ENCODE results near the gene LCN6.
"Not testable (repeated sequence)": the region's sequence is repeated elsewhere in the genome, so short reads cannot be mapped to it uniquely, and the experiment has no call there.

Gene LCN6

DNA sequence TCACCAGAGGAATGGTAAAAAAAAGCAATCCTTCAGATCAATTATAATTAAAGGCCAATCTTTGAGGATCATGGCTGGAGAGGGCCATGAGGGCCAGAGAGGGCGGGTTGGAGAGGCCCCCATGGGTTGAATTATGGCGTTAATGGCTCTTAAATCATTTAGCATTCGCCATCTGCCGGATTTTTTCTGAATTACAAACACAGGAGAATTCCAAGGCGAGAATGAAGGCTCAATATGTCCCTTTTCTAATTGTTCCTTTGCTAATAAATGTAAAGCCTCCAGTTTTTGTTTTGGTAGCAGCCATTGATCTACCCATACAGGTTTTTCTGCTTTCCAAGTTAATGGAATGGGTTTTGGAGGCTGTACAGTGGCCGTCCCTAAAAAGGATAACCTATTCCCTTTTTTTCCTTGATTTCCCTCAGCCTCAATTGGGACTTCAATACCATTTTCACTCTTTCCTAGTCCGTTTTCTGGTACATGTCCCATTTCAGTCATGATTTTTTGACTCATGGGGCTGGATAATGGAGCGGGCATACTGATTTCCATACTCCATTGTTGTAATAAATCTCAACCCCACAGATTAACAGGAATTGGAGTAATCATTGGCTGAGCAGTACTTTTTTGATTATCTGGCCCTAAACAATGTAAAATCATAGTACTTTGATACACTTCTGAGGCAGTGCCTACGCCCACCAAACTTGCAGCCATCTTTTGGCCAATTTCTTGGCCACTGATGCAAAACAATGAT, 36.1 kb upstream of the LCN6 start:
- DNase-seq (ENCODE audit: low spot score) (no peak), FAIRE-seq (peak; percentile 80)

DNA sequence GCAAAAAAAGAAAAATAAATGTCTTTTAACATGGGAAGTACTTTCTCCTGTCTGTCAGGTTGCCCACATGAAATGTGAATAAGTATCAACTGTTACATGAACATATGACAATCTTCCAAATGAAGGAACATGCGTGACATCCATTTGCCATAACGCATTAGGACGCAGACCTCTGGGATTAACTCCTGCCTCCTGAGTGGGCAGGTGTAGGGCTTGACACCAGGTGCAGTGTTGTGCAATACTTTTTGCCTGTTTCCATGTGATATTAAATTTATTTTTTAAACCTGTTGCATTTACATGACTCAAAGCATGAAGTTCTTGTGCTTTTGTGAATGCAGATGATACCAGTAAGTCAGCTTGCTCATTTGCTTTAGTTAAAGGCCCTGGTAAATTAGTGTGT, 34.1 kb upstream of the LCN6 start:
- DNase-seq (ENCODE audit: low spot score) (no peak), FAIRE-seq (no peak)

DNA sequence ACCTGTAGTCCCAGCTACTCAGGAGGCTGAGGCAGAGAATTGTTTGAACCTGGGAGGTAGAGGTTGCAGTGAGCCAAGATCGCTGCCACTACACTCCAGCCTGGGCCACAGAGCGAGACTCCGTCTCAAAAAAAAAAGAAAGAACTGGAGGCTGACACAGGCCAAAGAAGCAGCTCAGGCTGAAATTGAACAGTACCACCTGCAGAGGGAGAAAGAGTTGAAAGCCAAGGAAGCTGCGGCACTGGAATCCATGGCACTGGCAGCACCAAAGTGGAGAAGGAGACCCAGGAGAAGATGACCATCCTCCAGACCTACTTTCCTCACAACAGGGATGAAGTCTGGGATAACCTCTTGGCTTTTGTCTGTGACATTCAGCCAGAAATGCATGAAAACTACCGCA, 31.5 kb upstream of the LCN6 start:
- FAIRE-seq (no peak), DNase-seq (ENCODE audit: low spot score) (no peak)

DNA sequence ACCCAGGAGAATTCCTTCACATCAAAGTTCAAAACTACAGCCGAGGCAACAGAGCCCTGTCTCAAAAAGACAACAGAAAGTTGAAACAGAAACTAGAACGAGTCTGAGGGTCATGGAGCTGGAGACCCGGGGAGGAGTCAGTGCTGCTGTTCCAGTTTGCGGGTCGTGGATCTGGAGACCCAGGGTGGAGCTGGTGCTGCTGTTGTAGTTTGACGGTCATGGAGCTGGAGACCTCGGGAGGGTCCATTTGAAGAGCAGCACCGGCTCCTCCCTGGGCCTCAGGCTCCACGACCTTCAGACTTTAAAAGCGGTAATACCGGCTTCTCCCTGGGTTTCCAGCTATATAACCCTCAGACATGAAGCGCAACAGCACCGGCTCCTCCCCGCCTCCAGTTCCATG, 29.0 kb upstream of the LCN6 start:
- DNase-seq (ENCODE audit: low spot score) (no peak), FAIRE-seq (no peak)

DNA sequence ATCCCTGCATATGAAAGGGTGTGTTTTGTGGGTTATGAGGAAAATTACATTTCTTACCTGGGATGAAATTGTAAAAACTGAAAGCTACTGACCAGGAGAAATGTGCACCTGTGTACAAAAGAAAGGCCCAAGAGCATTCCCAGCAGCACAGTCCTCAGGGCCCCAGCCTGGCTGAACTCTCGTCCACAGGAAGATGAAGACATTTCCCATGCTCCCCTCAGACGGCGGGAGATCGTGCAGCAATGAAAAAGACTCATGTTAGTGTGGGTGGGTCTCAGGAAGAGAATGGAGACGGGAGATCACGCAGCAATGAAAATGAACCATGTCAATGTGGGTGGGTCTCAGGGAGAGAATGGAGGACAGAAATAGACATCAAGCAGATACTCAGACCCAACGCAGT, 28.6 kb upstream of the LCN6 start:
- DNase-seq (ENCODE audit: low spot score) (no peak), FAIRE-seq (no peak)

DNA sequence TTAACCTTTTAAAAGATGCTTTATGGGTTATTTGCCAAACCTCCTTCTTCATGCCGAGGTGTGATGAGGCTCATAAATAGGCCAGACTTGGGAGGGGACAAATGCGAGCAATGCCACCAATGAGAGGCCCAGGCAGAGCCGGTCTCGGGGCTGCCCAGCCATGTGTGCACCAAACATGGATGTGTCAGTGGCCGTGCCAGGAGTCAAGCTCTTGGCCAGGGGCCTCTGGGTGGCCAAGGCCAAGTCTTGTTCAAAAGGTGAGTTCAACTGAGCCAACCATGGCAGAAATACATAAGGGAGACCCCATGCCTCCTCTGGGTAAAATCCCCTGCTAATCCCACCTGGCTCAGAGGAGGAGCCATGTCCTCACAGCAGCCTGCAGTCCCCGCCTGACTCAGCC, 26.9 kb upstream of the LCN6 start:
- DNase-seq (ENCODE audit: low spot score) (no peak), FAIRE-seq (no peak)

DNA sequence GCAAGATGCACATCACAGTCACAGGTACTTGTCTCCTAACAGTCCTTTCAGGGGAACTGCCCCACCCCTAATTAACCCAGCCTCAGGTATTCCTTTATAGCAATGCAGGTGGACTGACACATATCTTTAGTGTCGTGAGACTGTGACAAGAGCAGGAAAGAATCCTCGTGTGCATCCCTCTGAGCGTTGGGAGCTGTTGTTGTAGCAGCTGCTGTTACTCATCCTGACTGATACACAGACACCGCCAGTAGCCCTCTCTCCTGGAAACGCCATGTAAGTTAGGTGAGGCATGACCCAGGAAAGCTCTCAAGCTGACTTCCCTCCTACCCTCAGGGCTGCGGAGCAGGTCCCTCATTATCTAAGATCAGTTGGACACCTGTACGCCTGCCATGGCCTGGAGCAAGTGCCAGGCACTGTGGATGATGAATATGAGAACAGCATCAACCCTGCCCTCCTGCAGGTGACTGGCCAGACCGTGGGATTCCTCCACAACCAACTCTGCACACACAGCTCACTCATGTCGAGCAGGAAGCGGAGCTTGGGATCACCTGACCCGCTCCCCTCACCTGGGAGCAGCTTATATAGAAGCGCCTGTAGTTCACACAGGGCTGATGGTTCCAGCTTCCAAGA, 26.2 kb upstream of the LCN6 start:
- no peak for FAIRE-seq
- no peak for DNase-seq (ENCODE audit: low spot score)

DNA sequence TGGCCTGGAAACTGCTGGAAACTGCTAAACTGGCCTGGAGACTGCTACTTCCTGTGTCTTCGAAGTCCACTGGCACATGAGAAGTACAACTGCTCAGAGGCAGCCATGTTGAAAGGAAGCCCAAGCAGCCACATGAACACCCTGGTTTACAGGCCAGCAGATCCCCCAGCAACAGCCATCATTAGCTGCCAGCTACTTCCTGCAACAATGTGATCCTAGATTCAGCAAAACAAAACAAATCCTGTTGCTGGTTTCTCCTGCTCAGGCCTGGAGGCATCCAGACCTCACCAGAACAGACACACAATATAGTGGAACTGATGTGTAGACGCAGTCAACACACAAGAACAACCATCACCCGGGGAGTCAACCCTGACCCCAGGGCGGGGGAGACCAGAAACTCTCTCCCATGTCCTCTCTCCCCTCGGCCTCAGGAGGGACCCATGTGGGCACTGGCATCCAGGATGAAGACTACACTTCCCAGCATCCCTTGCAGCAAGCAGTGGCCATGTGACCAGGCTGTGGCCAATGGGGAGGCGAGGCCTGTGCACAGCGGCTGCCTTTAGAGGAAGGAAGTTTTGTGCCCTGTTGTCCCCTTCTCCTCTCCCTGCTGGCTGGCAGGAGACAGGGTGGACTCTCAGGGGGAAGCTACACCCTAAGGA, 25.2 kb upstream of the LCN6 start:
- DNase-seq (ENCODE audit: low spot score) (no peak), FAIRE-seq (no peak)

DNA sequence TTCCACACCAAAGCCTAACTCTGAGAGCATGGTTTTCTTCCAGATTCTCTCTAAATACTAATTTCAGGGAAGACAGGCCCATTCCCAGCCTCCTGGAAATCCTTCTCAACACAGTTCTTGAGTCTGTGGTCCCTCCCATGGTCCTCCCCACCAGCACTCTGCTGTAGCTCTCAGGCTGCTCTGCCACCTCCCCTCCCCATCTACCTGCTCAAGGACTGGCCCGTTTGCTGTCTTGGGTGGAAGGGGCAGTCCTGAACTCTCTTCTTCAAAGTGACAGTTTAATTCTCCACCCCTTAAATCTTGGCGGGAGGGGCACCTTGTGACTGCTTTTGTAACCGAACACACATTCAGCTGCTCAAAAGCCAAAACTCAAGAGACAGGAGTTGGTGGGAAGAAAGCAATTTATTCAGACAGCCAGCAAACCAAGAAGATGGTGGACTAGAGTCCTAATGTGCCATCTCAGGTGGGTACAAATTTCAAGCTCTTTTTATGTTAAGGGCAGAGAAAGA, 23.6 kb upstream of the LCN6 start:
- no peak for FAIRE-seq
- no peak for DNase-seq (ENCODE audit: low spot score)

DNA sequence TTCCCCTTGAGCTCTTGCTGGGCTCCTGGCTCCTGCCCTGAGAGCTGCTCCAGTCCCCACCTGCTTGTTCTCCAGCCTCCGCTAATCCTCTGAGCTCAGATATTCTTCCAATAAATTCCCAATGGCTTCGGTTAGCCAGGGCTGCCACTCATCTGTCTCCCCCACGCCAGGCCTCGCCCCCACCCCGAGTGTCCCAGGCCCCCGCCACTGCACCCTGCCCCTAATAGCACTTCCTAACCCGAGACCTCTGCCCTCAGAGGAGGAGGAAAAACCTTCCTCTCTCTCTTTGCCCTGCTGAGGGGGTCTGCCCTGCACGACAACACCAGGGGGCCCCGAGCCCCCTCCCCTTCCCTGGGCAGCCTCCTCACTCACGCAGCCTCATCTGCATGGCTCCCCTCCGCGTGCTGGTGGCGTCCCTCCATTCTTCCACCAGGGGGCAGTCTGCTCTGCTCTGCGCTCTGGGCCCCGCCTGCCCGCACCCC, 21.4 kb upstream of the LCN6 start:
- FAIRE-seq, result no peak
- no peak for DNase-seq (ENCODE audit: low spot score)

DNA sequence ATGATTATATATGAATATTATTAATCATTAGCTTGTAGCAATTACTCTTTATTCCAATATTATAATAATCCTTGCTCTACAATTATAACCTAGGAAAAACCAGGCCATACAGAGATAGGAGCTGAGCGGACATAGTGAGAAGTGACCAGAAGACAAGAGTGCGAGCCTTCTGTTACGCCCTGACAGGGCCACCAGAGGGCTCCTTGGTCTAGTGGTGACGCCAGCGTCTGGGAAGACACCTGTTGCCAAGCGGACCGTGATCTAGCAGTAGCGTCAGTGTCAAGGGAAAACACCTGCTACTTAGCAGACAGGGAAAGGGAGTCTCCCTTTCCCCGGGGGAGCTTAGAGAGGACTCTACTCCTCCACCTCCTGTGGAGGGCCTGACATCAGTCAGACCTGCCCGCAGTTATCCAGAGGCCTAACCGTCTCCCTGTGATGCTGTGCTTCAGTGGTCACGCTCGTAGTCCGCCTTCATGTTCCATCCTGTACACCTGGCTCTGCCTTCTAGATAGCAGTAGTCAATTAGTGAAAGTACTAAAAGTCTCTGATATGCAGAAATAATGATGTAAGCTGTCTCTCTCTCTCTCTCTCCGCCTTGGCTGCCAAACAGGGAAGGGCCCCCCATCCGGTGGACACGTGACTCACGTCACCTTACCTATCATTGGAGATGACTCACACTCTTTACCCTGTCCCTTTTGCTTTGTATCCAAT, 18.2 kb upstream of the LCN6 start:
- DNase-seq (ENCODE audit: low spot score) (peak; percentile 82), FAIRE-seq (peak; percentile 86)

DNA sequence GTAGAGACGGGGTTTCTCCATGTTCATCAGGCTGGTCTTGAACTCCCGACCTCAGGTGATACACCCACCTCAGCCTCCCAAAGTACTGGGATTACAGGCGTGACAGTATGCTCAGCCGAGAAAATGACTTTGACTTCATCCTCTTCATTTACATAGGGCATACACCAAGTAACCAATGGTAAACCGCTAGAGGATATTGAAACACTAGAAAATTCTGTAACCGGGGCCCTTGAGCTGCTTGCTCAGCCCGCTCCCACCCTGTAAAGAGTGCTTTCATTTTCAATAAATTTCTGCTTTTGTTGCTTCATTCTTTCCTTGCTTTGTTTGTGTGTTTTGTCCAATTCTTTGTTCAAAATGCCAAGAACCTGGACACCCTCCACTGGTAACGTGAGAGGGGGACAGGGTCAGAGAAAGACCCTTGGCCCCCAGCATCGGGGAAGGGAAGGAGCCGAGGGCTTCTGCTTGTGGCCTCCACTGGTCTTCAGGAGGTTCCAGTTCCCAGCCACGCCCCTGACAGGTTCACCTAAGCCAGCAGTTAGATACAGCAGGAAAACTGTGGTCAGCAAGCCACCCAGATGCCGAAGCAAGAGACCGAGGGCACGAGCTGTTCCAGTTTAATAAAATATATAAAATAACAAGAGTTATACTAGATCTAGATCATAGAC, 17.6 kb upstream of the LCN6 start:
- not testable (repeated sequence) for DNase-seq (ENCODE audit: low spot score); FAIRE-seq

DNA sequence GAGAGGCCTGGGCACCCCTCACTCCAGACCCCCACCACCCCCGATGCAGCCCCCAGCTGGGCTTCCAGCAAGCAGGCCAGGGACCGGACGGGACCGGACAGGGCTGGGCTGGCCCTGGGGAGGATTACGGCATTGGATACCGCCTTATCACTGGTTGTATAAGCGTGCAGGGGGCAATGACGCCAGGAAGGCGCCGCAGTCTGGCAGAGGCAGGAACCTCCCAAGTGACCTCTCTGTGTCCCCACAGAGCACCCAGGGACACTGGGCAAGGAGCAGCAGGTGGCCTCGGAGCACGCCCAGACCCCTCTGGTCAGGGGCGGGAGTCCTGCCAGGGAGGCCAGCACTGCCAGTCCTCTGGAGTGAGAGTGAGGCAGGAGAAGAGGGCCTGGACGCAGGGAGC, 16.7 kb upstream of the LCN6 start:
- FAIRE-seq (no peak), DNase-seq (ENCODE audit: low spot score) (no peak)

DNA sequence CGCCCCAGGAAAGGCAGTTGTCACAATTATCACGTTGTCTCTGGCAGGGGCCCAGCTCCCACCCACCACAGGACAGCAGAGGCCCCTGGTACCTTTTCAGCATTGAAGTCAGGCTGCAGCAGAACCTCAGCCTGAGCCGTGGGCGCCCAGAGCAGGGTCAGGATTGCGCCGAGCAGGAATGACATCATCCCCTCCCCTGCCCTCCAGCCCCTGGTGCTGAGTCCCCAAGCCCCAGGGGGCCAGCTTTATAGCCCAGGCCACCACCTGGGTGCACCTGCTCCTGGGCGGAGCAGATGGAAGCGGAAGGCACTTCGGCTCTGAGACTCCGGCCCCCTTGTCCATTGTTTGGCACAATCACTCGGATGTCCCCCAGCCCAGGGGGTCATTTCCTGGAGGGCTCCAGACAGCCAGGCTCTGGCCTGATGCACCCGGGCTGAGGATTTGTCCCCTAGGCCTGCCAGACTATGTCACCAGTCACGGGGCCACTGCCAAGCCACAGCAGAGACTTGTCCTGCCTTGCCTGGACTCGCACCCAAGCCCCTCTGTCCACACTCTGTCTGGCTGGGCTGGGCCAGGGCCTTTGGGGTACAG, 16.1 kb upstream of the LCN6 start, which contains the start of gene LCN15:
Gene LCN15, minus strand, starts transcription at position 218 of the 591 bp plus-strand sequence. Its CDS starts 30 bp downstream, at position 188.
- DNase-seq (ENCODE audit: low spot score) (no peak), FAIRE-seq (no peak)

DNA sequence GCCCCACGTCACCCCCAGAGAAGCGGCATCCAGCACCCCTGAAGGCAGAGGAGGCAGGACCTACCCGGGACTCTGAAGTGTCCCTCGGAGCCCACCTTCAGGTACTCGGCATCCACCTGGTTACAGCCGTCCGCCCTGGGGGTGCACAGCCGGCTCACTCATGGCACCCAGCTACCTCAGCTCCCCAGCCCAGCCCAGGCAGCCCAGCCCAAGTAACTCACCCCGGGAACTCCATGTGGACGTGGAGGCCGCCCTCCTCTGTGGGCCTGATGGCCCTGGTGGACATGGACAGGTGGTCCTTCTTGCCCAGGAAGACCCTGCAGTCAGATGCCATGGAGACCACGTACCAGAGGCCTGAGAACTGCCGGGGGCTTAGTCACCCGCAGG, 15.3 kb upstream of the LCN6 start:
- DNase-seq (ENCODE audit: low spot score) (no peak), FAIRE-seq (no peak)

DNA sequence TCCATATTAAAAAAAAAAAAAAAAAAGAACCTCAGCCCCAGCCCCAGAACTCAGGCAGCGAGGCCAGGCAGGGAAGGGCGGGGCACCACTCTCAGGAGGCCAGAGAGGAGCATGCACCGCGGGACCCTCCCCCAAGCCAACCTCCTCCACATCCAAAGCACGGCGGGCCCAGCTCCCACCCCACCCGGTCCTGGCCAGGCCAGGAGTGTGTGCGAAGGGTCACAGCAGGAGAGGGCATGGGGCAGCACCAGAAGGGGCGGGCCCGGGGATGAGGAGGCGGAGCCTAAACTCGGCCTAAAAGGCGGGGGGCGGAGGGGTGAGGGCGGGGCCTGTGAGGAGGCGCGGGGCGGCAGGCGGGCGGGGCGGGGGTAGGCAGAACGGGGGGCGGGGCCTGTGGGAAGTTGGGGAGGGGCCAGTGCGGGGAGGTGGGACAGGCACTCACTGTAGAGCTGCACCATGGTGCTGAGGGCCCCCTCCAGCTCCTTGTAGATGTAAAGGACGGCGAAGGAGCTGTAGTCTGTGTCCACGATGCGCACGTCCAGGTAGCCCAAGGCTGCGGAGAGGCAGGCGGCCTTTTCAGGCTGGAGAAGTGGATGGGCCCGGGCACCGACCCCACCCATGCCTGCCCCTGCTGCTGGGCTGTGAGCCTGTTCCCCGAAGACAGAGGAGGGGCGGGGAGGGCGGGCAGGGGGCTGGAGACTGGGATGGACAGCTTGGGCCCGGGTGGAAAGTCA, 14.8 kb upstream of the LCN6 start:
- no peak for FAIRE-seq
- no peak for DNase-seq (ENCODE audit: low spot score)

DNA sequence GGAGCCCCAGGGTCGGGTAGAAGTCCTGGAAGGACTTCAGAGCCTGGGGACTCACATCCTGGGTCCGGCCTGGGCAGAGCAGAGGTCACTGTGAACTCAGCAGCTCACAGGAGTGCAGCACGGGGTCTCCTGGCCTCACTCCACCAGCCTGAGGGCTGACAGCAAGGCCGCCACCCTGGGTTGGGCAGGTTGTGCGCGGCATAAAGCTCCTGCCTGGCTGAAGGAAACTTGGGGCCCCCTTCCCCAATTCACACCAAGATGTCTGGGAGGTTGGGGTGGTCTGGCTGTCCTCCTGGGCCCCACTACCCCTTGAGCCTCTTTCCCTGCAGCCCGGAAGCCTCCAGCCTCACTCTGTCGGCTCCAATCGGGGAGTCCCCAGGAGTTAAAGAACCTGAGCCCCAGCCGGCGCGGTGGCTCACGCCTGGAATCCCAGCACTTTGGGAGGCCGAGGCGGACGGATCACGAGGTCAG, 13.9 kb upstream of the LCN6 start:
- no peak for FAIRE-seq
- no peak for DNase-seq (ENCODE audit: low spot score)

DNA sequence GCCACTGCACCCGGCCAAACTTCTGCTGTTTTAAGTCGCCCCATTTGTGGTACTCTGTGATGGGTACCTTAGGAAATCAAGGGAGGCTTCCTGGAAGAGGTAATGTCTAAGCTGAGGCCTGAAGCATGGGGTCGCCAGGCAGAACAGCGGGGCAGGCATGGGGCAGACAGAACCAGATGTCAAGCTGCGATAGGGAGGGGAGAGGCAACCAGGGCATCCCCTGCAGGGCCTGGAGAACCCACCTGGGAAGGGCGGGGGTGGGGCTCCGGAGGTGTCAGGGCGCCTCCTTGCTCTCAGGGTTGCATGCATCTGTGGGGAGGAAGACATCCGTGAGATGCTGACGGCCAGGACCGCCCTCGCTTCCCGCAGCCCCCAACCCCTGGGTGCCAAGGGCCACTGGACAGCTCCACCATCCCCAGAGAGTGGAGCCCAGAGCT, 13.2 kb upstream of the LCN6 start:
- DNase-seq (ENCODE audit: low spot score) (no peak), FAIRE-seq (no peak)

DNA sequence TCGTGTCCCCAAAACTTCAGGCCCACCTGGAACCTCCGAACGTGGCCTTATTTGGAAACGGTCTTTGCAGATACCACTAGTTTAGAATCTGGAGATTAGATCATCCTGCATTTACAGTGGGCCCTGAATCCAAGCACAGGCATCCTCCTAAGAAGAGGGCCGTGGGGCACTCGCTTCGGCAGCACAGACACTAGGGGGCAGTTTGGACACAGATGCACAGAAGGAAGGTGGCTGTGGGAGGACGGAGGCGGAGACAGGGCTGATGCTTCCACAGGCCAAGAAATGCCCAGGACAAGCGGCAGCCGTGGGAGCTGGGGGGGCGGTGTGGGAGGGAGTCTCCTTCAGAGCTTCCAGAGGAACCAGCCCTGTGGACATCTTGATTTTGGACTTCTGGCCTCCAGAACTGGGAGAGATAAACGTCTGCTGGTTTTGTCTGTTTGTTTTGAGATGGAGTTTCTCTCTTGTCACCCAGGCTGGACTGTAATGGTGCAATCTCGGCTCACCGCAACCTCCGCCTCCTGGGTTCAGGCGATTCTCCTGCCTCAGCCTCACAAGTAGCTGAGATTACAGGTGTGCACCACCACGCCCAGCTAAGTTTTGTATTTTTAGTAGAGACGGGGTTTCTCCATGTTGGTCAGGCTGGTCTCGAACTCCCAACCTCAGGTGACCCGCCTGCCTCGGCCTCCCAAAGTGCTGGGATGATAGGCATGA, 12.7 kb upstream of the LCN6 start:
- DNase-seq (ENCODE audit: low spot score) (peak; percentile 76), FAIRE-seq (peak; percentile 83)
